Loucy (cell line): ENCODE results near the gene RHD.
"Not testable (repeated sequence)": the region's sequence is repeated elsewhere in the genome, so short reads cannot be mapped to it uniquely, and the experiment has no call there.

Experiments
- H2AFZ ChIP-seq: fragments of 200-600 bp; sonication (generic); 2 replicates; pipeline ENCODE4 v1.6.0; 2016; ENCODE audit warnings: antibody characterized with exemption, mild to moderate bottlenecking, low read length, moderate library complexity
- H3F3A ChIP-seq: fragments of 200-600 bp; 2 replicates; pipeline ENCODE4 v1.6.0; 2016; ENCODE audit warnings: antibody characterized with exemption, low read depth, mild to moderate bottlenecking
- H3K27me3 ChIP-seq: fragments of 200-600 bp; sonication (generic); 2 replicates; pipeline ENCODE4 v1.6.1; 2014; ENCODE audit warnings: low read length, mild to moderate bottlenecking; ENCODE audit not compliant: insufficient read depth, poor library complexity, severe bottlenecking
- H3K36me3 ChIP-seq: fragments of 200-600 bp; sonication (generic); 2 replicates; pipeline ENCODE4 v1.6.1; 2016; ENCODE audit warnings: low read length; ENCODE audit not compliant: insufficient read depth
- H3K4me1 ChIP-seq: fragments of 200-600 bp; sonication (generic); 2 replicates; pipeline ENCODE4 v1.5.1; 2014; ENCODE audit warnings: low read length, mild to moderate bottlenecking; ENCODE audit not compliant: insufficient read depth, poor library complexity, severe bottlenecking
- H3K4me2 ChIP-seq: fragments of 200-600 bp; sonication (generic); 2 replicates; pipeline ENCODE4 v1.6.0; 2014; ENCODE audit warnings: antibody characterized with exemption, low read length, low read depth, mild to moderate bottlenecking; ENCODE audit not compliant: poor library complexity, severe bottlenecking
- H3K4me3 ChIP-seq: fragments of 200-600 bp; sonication (generic); 2 replicates; pipeline ENCODE4 v1.5.1; 2014; ENCODE audit warnings: low read length, mild to moderate bottlenecking, mixed read lengths; ENCODE audit not compliant: poor library complexity, severe bottlenecking
- H3K79me2 ChIP-seq: fragments of 200-600 bp; sonication (generic); 2 replicates; pipeline ENCODE4 v1.6.1; 2014; ENCODE audit warnings: low read length; ENCODE audit not compliant: insufficient read depth
- H3K9ac ChIP-seq: fragments of 200-600 bp; sonication (generic); 2 replicates; pipeline ENCODE4 v1.6.0; 2014; ENCODE audit warnings: mild to moderate bottlenecking, low read depth, low read length, moderate library complexity; ENCODE audit not compliant: poor library complexity, severe bottlenecking
- H3K9me2 ChIP-seq: fragments of 200-600 bp; sonication (generic); replicated peaks from 2 replicates; pipeline ENCODE4 v1.6.1; 2016; ENCODE audit warnings: low read depth, low read length, mixed read lengths
- H3K9me3 ChIP-seq: fragments of 200-600 bp; sonication (generic); 2 replicates; pipeline ENCODE4 v1.6.1; 2014; ENCODE audit warnings: mild to moderate bottlenecking, antibody characterized with exemption, low read length, low read depth; ENCODE audit not compliant: insufficient read depth
- H4K20me1 ChIP-seq: fragments of 200-600 bp; sonication (generic); 2 replicates; pipeline ENCODE4 v1.6.0; 2014; ENCODE audit warnings: antibody characterized with exemption, low read length, mild to moderate bottlenecking; ENCODE audit not compliant: insufficient read depth, poor library complexity, severe bottlenecking
- CTCF ChIP-seq: fragments of 200-600 bp; sonication (generic); conservative IDR thresholded peaks from 2 replicates; pipeline ENCODE4 v1.5.1; 2014; ENCODE audit warnings: mild to moderate bottlenecking, antibody characterized with exemption, low read length
- EZH2phosphoT487 ChIP-seq: fragments of 200-600 bp; IDR thresholded peaks from 2 replicates; pipeline ENCODE4 v1.6.1; 2018; ENCODE audit warnings: antibody characterized with exemption, mild to moderate bottlenecking, moderate library complexity, borderline replicate concordance

RHD gene

GRCh38 chr1:25232027-25232865 lies 40.1 kb upstream of the RHD start, which contains the start of gene SYF2:
TSS of gene SYF2 (minus strand) at chr1:25232502. CDS start at chr1:25232467, 35 bp downstream.
- Histone ChIP-seq H2AFZ (peak within 1 kb of the TSS; percentile 72), H3K79me2 (peaks cover 50% of the 10 kb centered on the region), H3K9me3 (no peaks in the 10 kb centered on the region), H3K9ac (peak within 1 kb of the TSS; percentile 92), H3K27me3 (no peaks in the 10 kb centered on the region), H3K4me2 (peak within 1 kb of the TSS; percentile 83), H3F3A (peaks cover 4% of the 10 kb centered on the region; the same call in 1 of the 2 replicates), H3K36me3 (peaks cover 20% of the 10 kb centered on the region; the same call in 1 of the 2 replicates), H3K9me2 (no peaks in the 10 kb centered on the region), H3K4me3 (peak within 1 kb of the TSS; percentile 93), H3K4me1 (peaks cover 22% of the 10 kb centered on the region), H4K20me1 (peaks cover 17% of the 10 kb centered on the region)
- TF ChIP-seq CTCF (no peak), EZH2phosphoT487 (no peak)

- H2AFZ ChIP-seq, result peak overlapping the region; percentile 72
- no peaks in the 10 kb centered on the region for H3K9me2 ChIP-seq
- peak overlapping the region; percentile 83 for H3K4me2 ChIP-seq
- peak overlapping the region; percentile 92 for H3K9ac ChIP-seq
- no peaks in the 10 kb centered on the region for H3K9me3 ChIP-seq
- H3K4me3 ChIP-seq, result peak overlapping the region; percentile 93
- H4K20me1 ChIP-seq, result peaks cover 17% of the 10 kb centered on the region
- peaks cover 22% of the 10 kb centered on the region for H3K4me1 ChIP-seq
- peaks cover 50% of the 10 kb centered on the region for H3K79me2 ChIP-seq
- no peaks in the 10 kb centered on the region for H3K27me3 ChIP-seq
- peaks cover 12% of the 10 kb centered on the region; the same call in 1 of the 2 replicates for H3K36me3 ChIP-seq
- TF ChIP-seq CTCF (no peak), EZH2phosphoT487 (no peak)
- peaks cover 10% of the 10 kb centered on the region; the same call in 1 of the 2 replicates for H3F3A ChIP-seq
These were observed 39.2 kb upstream of the RHD start for GRCh38 chr1:25232866-25233784.

- H3K36me3 ChIP-seq, H2AFZ ChIP-seq, H3K9me2 ChIP-seq, H3K9me3 ChIP-seq, H3K27me3 ChIP-seq, H3K4me2 ChIP-seq, H3K4me3 ChIP-seq, H3K9ac ChIP-seq: not testable (repeated sequence)
- Histone ChIP-seq H4K20me1 (peaks cover 17% of the 10 kb centered on the region), H3F3A (peaks cover 14% of the 10 kb centered on the region; the same call in 1 of the 2 replicates), H3K4me1 (peaks cover 27% of the 10 kb centered on the region), H3K79me2 (peaks cover 42% of the 10 kb centered on the region)
These were observed 36.9 kb upstream of the RHD start for GRCh38 chr1:25235411-25235810.

- peaks cover 26% of the 10 kb centered on the region for H3K4me1 ChIP-seq
These were observed 36.0 kb upstream of the RHD start for GRCh38 chr1:25236261-25236660.

More at GRCh38 chr1:25236261-25236660, 36.0 kb upstream of the RHD start:
- Histone ChIP-seq H3K79me2 (peaks cover 34% of the 10 kb centered on the region), H3F3A (peaks cover 14% of the 10 kb centered on the region; the same call in 1 of the 2 replicates), H4K20me1 (peaks cover 17% of the 10 kb centered on the region)
- not testable (repeated sequence) for H2AFZ ChIP-seq, H3K4me2 ChIP-seq, H3K27me3 ChIP-seq, H3K36me3 ChIP-seq, H3K4me3 ChIP-seq, H3K9ac ChIP-seq, H3K9me2 ChIP-seq, H3K9me3 ChIP-seq
